ENCODE measurements around the gene CCPG1. TPM values are rescaled to one million over a fixed set of nuclear protein-coding genes. Genes with fewer than 3 reads are reported as not detected.

The CCPG1 gene
- total RNA-seq, 2 donors from 2014 or later, result 64.3 to 71.9 TPM

DNA sequence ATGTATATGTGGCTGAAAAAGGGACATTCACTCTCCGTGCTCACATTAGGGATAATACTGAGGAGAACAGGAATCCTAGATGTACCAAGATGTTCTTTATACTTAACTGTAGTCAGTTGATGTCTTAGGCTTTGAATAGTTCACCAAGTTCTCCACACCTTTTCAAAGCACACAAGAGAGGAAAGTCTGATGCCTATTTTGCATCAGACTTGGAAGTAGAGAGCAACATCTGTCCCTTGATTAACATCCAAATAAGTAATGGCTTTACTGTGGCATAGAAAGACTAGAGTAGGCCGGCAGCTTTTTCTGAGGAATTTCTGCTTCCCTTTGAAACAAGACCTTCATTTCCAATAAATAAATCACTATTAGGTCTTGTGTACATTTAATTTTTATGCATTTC is 55.1 kb downstream of the CCPG1 start:
- Histone ChIP-seq H3K9me3 (no peaks in the 10 kb centered on the region), H3K27ac (no peak overlapping the region), H3K4me3 (no peak overlapping the region), H3K4me1 (no peaks in the 10 kb centered on the region), H3K36me3 (replicated peaks in 1 of 2; ENCODE audit: insufficient read depth in 1 of 2, low read depth in 2 of 2) (peaks cover 0 to 6% of the 10 kb centered on the region in 2 donors), H3K27me3 (no peaks in the 10 kb centered on the region)
- intact Hi-C loops (cut with DNase I), result no loop called here
- 90% methylated on average over 2 of the region's 2 CpGs for whole genome bisulfite sequencing, 2 donors
- no peak for DNase-seq
- TF ChIP-seq, protein P1, sequence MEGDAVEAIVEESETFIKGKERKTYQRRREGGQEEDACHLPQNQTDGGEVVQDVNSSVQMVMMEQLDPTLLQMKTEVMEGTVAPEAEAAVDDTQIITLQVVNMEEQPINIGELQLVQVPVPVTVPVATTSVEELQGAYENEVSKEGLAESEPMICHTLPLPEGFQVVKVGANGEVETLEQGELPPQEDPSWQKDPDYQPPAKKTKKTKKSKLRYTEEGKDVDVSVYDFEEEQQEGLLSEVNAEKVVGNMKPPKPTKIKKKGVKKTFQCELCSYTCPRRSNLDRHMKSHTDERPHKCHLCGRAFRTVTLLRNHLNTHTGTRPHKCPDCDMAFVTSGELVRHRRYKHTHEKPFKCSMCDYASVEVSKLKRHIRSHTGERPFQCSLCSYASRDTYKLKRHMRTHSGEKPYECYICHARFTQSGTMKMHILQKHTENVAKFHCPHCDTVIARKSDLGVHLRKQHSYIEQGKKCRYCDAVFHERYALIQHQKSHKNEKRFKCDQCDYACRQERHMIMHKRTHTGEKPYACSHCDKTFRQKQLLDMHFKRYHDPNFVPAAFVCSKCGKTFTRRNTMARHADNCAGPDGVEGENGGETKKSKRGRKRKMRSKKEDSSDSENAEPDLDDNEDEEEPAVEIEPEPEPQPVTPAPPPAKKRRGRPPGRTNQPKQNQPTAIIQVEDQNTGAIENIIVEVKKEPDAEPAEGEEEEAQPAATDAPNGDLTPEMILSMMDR (IDR thresholded peaks at IDR 0.05), result no peak
- no peak for TF ChIP-seq POLR2A (IDR thresholded peaks at IDR 0.05)
- no peak for ATAC-seq

DNA sequence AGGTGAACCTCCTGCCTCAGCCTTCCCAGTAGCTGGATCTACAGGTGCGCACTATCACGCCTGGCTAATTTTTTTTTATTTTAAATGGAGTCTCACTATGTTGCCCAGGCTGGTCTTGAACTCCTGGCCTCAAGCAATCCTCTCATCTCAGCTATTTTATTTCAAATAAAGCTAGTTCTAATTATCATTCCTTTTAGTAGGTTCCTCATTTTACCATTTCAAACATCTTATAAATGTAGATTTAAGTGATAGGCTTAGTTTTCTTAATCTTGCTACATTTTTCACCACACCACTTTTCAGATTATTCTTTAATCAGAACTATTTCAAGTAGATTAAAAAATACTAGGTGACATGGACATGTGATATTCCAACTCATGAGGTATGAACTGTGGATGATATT is 58.9 kb downstream of the CCPG1 start:
- 96% methylated on average over 2 of the region's 2 CpGs for WGBS, 2 donors
- no peak for TF ChIP-seq POLR2A (IDR thresholded peaks at IDR 0.05)
- TF ChIP-seq, protein P1 (IDR thresholded peaks at IDR 0.05), result no peak
- Histone ChIP-seq H3K4me3 (no peak overlapping the region), H3K9me3 (no peaks in the 10 kb centered on the region), H3K27me3 (no peaks in the 10 kb centered on the region), H3K36me3 (replicated peaks in 1 of 2; ENCODE audit: insufficient read depth in 1 of 2, low read depth in 2 of 2) (peaks cover 0 to 3% of the 10 kb centered on the region in 2 donors), H3K4me1 (no peaks in the 10 kb centered on the region), H3K27ac (no peak overlapping the region)
- intact Hi-C loops (cut with DNase I), result no loop called here
- ATAC-seq (no peak), DNase-seq (no peak)

DNA sequence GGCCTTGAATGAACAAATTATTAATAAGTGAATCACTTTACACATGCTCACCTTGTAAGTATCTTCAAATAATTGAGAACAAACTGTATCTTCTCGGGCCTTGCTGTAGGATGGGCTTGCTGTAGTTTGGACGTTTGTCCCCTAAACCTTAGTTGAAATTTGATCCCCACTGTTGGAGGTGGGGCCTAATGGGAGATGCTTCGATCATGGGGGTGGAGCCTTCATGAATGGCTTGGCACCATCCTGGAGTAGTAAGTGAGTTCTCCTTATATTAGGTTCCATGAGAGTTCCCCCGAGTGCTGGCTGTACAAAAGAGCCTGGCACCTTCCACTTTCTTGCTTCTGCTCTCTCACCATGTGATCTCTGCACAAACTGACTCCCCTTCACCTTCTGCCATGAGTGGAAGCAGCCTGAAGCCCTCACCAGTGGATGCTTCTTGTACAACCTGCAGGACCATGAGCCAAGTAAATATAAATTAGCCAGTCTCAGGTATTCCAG is 59.8 kb downstream of the CCPG1 start:
- DNase-seq (no peak), ATAC-seq (no peak)
- H3K27me3 ChIP-seq, result no peaks in the 10 kb centered on the region
- no peak overlapping the region for H3K4me3 ChIP-seq
- WGBS, 2 donors, result 65% methylated on average over 4 of the region's 4 CpGs
- no peaks in the 10 kb centered on the region for H3K4me1 ChIP-seq
- H3K36me3 ChIP-seq (replicated peaks in 1 of 2; ENCODE audit: insufficient read depth in 1 of 2, low read depth in 2 of 2), result peaks cover 0 to 3% of the 10 kb centered on the region in 2 donors
- intact Hi-C loops (cut with DNase I), result no loop called here
- no peak overlapping the region for H3K27ac ChIP-seq
- no peak for TF ChIP-seq POLR2A (IDR thresholded peaks at IDR 0.05)
- TF ChIP-seq, protein P1 (IDR thresholded peaks at IDR 0.05), result no peak
- H3K9me3 ChIP-seq, result no peaks in the 10 kb centered on the region

GRCh38 chr15:55344206-55344605 is 64.0 kb downstream of the CCPG1 start:
- Histone ChIP-seq H3K27me3 (no peaks in the 10 kb centered on the region), H3K9me3 (no peaks in the 10 kb centered on the region), H3K4me1 (no peaks in the 10 kb centered on the region), H3K36me3 (replicated peaks in 1 of 2; ENCODE audit: insufficient read depth in 1 of 2, low read depth in 2 of 2) (no peaks in the 10 kb centered on the region), H3K4me3 (no peak overlapping the region), H3K27ac (no peak overlapping the region)
- ATAC-seq, result no peak
- intact Hi-C loops (cut with DNase I), result no loop called here
- WGBS, 2 donors, result 85% methylated on average over 2 of the region's 2 CpGs
- DNase-seq, result no peak
- no peak for TF ChIP-seq POLR2A (IDR thresholded peaks at IDR 0.05)
- TF ChIP-seq, protein P1 (IDR thresholded peaks at IDR 0.05), result no peak

GRCh38 chr15:55343168-55343567 is 65.0 kb downstream of the CCPG1 start:
- Histone ChIP-seq H3K36me3 (replicated peaks in 1 of 2; ENCODE audit: insufficient read depth in 1 of 2, low read depth in 2 of 2) (no peaks in the 10 kb centered on the region), H3K27ac (no peak overlapping the region), H3K4me3 (no peak overlapping the region), H3K9me3 (no peaks in the 10 kb centered on the region), H3K4me1 (no peaks in the 10 kb centered on the region), H3K27me3 (no peaks in the 10 kb centered on the region)
- DNase-seq (no peak), ATAC-seq (no peak)
- TF ChIP-seq, protein P1 (IDR thresholded peaks at IDR 0.05), result no peak
- TF ChIP-seq POLR2A (IDR thresholded peaks at IDR 0.05), result no peak
- WGBS, 2 donors, result 40 to 61% methylated on average over 2 of the region's 2 CpGs
- intact Hi-C loops (cut with DNase I), result no loop called here
